GM12878 (cell line): ENCODE measurements around the gene DOK1. TPM values are rescaled to one million over a fixed set of nuclear protein-coding genes. Genes with fewer than 3 reads are reported as not detected.
A peak's percentile ranks its signal among the peaks of the same experiment; 100 is the strongest.

Experiments
- ATAC-seq: fragments of 200-7000 bp; cut with Tn5 transposase; 3 replicates; pipeline ENCODE4 v1.9.1; 2020; ENCODE audit warnings: mild to moderate bottlenecking, moderate library complexity
- BruUV-seq: library from RNA; stranded (reverse); fragments of 400-500 nt; replicated peaks from 2 replicates; lab custom pipeline; 2021; lab: Mats Ljungman, UMichigan
- CTCF ChIA-PET: fragments of 300-600 bp; sonication (Branson Sonifier 250); formaldehyde crosslinking; extraction: SDS; loops from one replicate; lab custom pipeline; 2021; ENCODE audit warnings: inconsistent platforms; lab: Yijun Ruan, JAX
- POLR2A ChIA-PET: fragments of 350-600 bp; formaldehyde crosslinking; extraction: SDS; loops from one replicate; lab custom pipeline; 2021; ENCODE audit warnings: inconsistent platforms; lab: Charles Lee
- RAD21 ChIA-PET: fragments of 300-600 bp; sonication (Branson Sonifier 250); formaldehyde crosslinking; loops from one replicate; lab custom pipeline; 2023; ENCODE audit warnings: antibody characterized with exemption; ENCODE audit not compliant: unreplicated experiment; lab: Charles Lee
- SMC1A ChIA-PET: fragments of 300-600 bp; sonication (Branson Sonifier 250); formaldehyde crosslinking; loops from one replicate; lab custom pipeline; 2023; ENCODE audit not compliant: unreplicated experiment, uncharacterized antibody; lab: Charles Lee
- DNase-seq: peaks from one replicate; pipeline ENCODE4 v3.0.0-alpha.2; 2011; ENCODE audit warnings: low read depth, low spot score
- FAIRE-seq: peaks from 3 replicates; lab custom pipeline; 2011; peaks lifted over from hg19 to GRCh38; lab: Jason Lieb, UNC
- H2AFZ ChIP-seq: 2 replicates; pipeline ENCODE4 v1.6.0; 2011; ENCODE audit warnings: low read depth, low read length, control low read depth; ENCODE audit not compliant: control insufficient read depth
- H3K27ac ChIP-seq: 2 replicates; pipeline ENCODE4 v1.5.1; 2011; ENCODE audit warnings: control low read depth; ENCODE audit not compliant: control insufficient read depth, insufficient read depth
- H3K27me3 ChIP-seq, 2 experiments: replicated peaks in 1 of 2; 2 replicates each; pipeline versions ENCODE4 v1.6.0 to v1.6.1; 2011; ENCODE audit warnings: low read length in 1 of 2; ENCODE audit not compliant: control insufficient read depth in 2 of 2, insufficient read depth in 2 of 2
- H3K36me3 ChIP-seq, 2 experiments: 2 replicates each; pipeline ENCODE4 v1.5.1; 2011; ENCODE audit warnings: low read length in 1 of 2; ENCODE audit not compliant: control insufficient read depth in 2 of 2, insufficient read depth in 2 of 2
- H3K4me1 ChIP-seq: 2 replicates; pipeline ENCODE4 v1.6.1; 2011; ENCODE audit warnings: mild to moderate bottlenecking, low read length, moderate library complexity, mixed read lengths; ENCODE audit not compliant: control insufficient read depth, insufficient read depth
- H3K4me2 ChIP-seq: 2 replicates; pipeline ENCODE4 v1.6.0; 2011; ENCODE audit warnings: control low read depth; ENCODE audit not compliant: control insufficient read depth, insufficient read depth
- H3K4me3 ChIP-seq: fragments of 200-600 bp; sonication (generic); 2 replicates; pipeline ENCODE4 v1.5.1; 2016
- H3K79me2 ChIP-seq: 2 replicates; pipeline ENCODE4 v1.6.0; 2011; ENCODE audit warnings: low read length; ENCODE audit not compliant: control insufficient read depth, insufficient read depth
- H3K9ac ChIP-seq: 2 replicates; pipeline ENCODE4 v1.8.0; 2011; ENCODE audit warnings: low read length, control low read depth, mixed read lengths; ENCODE audit not compliant: control insufficient read depth, insufficient read depth
- H3K9me3 ChIP-seq: replicated peaks from 3 replicates; pipeline ENCODE4 v1.5.1; 2011; ENCODE audit warnings: mild to moderate bottlenecking, low read length; ENCODE audit not compliant: control insufficient read depth, insufficient read depth
- H4K20me1 ChIP-seq: 2 replicates; pipeline ENCODE4 v1.6.0; 2011; ENCODE audit not compliant: control insufficient read depth, insufficient read depth
- JUNB ChIP-seq: IDR thresholded peaks from 2 replicates; pipeline ENCODE4 v1.6.1; 2016; ENCODE audit warnings: antibody characterized with exemption, mild to moderate bottlenecking
- POLR2AphosphoS2 ChIP-seq: IDR thresholded peaks from 2 replicates; pipeline ENCODE4 v1.6.1; 2011; ENCODE audit warnings: low read depth, mild to moderate bottlenecking, low read length, improper control_type of control experiment, moderate library complexity
- SIX5 ChIP-seq: IDR thresholded peaks from 2 replicates; pipeline ENCODE4 v1.6.1; 2011; ENCODE audit warnings: mild to moderate bottlenecking, low read depth, low read length, moderate library complexity; ENCODE audit not compliant: severe bottlenecking
- ZNF207 ChIP-seq: fragments of 450-650 bp; IDR thresholded peaks from 2 replicates; pipeline ENCODE4 v1.6.1; 2014; ENCODE audit warnings: antibody characterized with exemption, mild to moderate bottlenecking, borderline replicate concordance
- WGBS: methylation state at CpG from one replicate; pipeline ENCODE4 v1.1.6; 2016; ENCODE audit warnings: low lambda C conversion rate; ENCODE audit not compliant: insufficient replicate concordance, insufficient coverage; ENCODE audit errors: missing lambda C conversion rate; 5-methylcytosine and 5-hydroxymethylcytosine counted together
- in situ Hi-C: fragments of 300-500 bp; cut with MboI; formaldehyde crosslinking; loops from 9 replicates; pipeline ENCODE4 v1.14.3; 2018; ENCODE audit warnings: mixed read lengths
- intact Hi-C: fragments of 100-400 bp; cut with micrococcal nuclease; formaldehyde crosslinking; loops from one replicate; pipeline ENCODE4 v1.14.2; 2022; ENCODE audit not compliant: unreplicated experiment
- polyA plus RNA-seq, 11 experiments: library from polyadenylated mRNA; depleted of rRNA in 4 of 11; unstranded in 6 of 11; stranded (reverse) in 5 of 11; fragments of >200 nt; fragmentation: Nextera tagmentation in 4 of 11; fragmentation: Illumina TruSeq in 1 of 11; extraction: Ambion mirVana in 4 of 11; extraction: Trizol in 1 of 11; gene quantifications; 1 replicate in 1 of 11; 2 replicates in 10 of 11; pipeline versions ENCODE4 v1.2.1 to v1.2.3, GENCODE V29; 2011 to 2016; ENCODE audit warnings: inconsistent platforms in 2 of 11, missing spikeins in 2 of 11, low read depth in 1 of 11
- total RNA-seq, 4 experiments: library from RNA; depleted of rRNA in 3 of 4; stranded (reverse); fragments of >200 nt in 3 of 4; fragmentation: Illumina TruSeq in 1 of 4; extraction: Trizol in 1 of 4; gene quantifications; 2 replicates each; pipeline versions ENCODE4 v1.2.1 to v1.2.3, GENCODE V29; 2013 to 2021

Gene DOK1
- total and polyA plus RNA-seq, 10 of the 15 experiments (the other 5 are each of a cell fraction or from before 2014, with no cell fraction given): 1.4 to 104 (median 59.7) TPM

DNA sequence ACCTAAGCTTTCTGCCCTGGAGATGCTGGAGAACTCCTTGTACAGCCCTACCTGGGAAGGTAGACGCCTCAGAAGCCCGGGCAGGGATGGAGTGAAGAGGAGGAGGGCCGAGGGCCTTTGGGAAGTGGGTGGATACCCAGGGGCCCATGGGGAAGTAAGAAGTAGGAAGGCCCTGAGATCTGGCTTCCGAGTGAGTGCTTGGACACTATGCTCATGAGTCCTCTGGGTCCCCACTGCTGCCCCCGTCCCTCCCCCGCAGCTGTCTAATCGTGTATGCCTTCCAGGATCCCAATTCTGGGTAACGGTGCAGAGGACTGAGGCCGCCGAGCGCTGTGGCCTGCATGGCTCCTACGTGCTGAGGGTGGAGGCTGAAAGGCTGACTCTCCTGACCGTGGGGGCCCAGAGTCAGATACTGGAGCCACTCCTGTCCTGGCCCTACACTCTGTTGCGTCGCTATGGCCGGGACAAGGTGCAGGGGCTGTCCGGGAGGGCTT lies 1.1 kb downstream of the DOK1 start:
- in situ Hi-C loops: no loop called here
- Histone ChIP-seq H2AFZ (no peak overlapping the region), H4K20me1 (no peaks in the 10 kb centered on the region), H3K4me1 (peaks cover 22% of the 10 kb centered on the region), H3K4me3 (peak overlapping the region; percentile 95), H3K79me2 (peaks cover 60% of the 10 kb centered on the region), H3K27ac (peak overlapping the region; percentile 93), H3K27me3 (no peaks in the 10 kb centered on the region), H3K9me3 (no peaks in the 10 kb centered on the region; the same call in 2 of the 3 replicates), H3K36me3 (peaks cover 1 to 11% of the 10 kb centered on the region in 2 experiments; a peak in 2 of 4 replicates), H3K4me2 (peak overlapping the region; percentile 91), H3K9ac (peak overlapping the region; percentile 96)
- 37% methylated on average over 16 of the region's 17 CpGs for WGBS
- no peak for ATAC-seq
- CTCF ChIA-PET: interaction anchor here (1.1 to 8.5 kb wide), 7 partner anchors 9 to 30 kb away, joined by 3 to 115 read pairs (median 6); no protein-coding TSS in a partner anchor
- POLR2A ChIA-PET: interaction anchor here (0.5 to 17.8 kb wide), 3 partner anchors 16 to 173 kb away, joined by 4 to 441 read pairs (median 4); no protein-coding TSS in a partner anchor
- TF ChIP-seq JUNB (no peak), POLR2AphosphoS2 (0 out of 2 replicates have a peak, but pooled peaks have one; percentile 1)
- SMC1A ChIA-PET: interaction anchor here (0.9 to 4.8 kb wide), 9 partner anchors 11 to 47 kb away, joined by 3 to 42 read pairs (median 4); partner anchors contain the start of genes AUP1 and HTRA2
- FAIRE-seq: no peak
- RAD21 ChIA-PET: interaction anchor here (0.8 to 6.5 kb wide), 3 partner anchors 15 to 116 kb away, joined by 3 to 96 read pairs (median 5); no protein-coding TSS in a partner anchor
- BruUV-seq: no TSS peak
- DNase-seq: no peak
- intact Hi-C loops: loop anchor here (2.0 kb wide), 1 partner anchor 15 kb away; no protein-coding TSS in a partner anchor

DNA sequence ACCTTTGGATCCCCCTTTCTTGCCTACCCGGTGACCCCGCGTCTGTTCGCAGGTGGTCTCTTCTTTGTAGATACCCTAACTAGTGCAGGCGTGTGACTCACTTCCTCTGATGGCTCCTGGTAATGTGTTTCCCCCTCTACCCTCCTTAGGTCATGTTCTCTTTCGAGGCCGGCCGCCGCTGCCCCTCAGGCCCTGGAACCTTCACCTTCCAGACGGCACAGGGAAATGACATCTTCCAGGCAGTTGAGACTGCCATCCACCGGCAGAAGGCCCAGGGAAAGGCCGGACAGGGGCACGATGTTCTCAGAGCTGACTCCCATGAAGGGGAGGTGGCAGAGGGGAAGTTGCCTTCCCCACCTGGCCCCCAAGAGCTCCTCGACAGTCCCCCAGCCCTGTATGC lies 1.6 kb downstream of the DOK1 start:
- peak overlapping the region; percentile 91 for H3K4me2 ChIP-seq
- peaks cover 22% of the 10 kb centered on the region for H3K4me1 ChIP-seq
- H3K9me3 ChIP-seq: no peaks in the 10 kb centered on the region; the same call in 2 of the 3 replicates
- SMC1A ChIA-PET: interaction anchor here (0.9 to 4.8 kb wide), 6 partner anchors 10 to 31 kb away, joined by 3 to 42 read pairs (median 5); partner anchors contain the start of genes AUP1 and HTRA2
- DNase-seq (no peak), ATAC-seq (no peak), FAIRE-seq (no peak)
- intact Hi-C loops: no loop called here
- H4K20me1 ChIP-seq: no peaks in the 10 kb centered on the region
- H3K36me3 ChIP-seq: peaks cover 1 to 11% of the 10 kb centered on the region in 2 experiments; a peak in 2 of 4 replicates
- H2AFZ ChIP-seq: no peak overlapping the region
- no peaks in the 10 kb centered on the region for H3K27me3 ChIP-seq
- peak overlapping the region; percentile 95 for H3K4me3 ChIP-seq
- peak overlapping the region; percentile 96; the same call in 1 of the 2 replicates for H3K9ac ChIP-seq
- no peak for TF ChIP-seq SIX5
- no peak for TF ChIP-seq ZNF207
- peak overlapping the region; percentile 93; the same call in 1 of the 2 replicates for H3K27ac ChIP-seq
- WGBS: 91% methylated on average over 14 of the region's 14 CpGs
- in situ Hi-C loops: no loop called here
- H3K79me2 ChIP-seq: peaks cover 56% of the 10 kb centered on the region
- RAD21 ChIA-PET: interaction anchor here (1.4 kb wide), 1 partner anchor 116 kb away, joined by 3 read pairs; no protein-coding TSS in a partner anchor
- POLR2A ChIA-PET: interaction anchor here (17.8 kb wide), 1 partner anchor 20 kb away, joined by 441 read pairs; no protein-coding TSS in a partner anchor
- CTCF ChIA-PET: interaction anchor here (1.8 to 8.5 kb wide), 3 partner anchors 11 to 30 kb away, joined by 3 to 115 read pairs (median 18); no protein-coding TSS in a partner anchor
- no TSS peak for BruUV-seq
